Natural killer cell (primary cell): ENCODE measurements around the gene RNGTT. TPM values are rescaled to one million over a fixed set of nuclear protein-coding genes. Genes with fewer than 3 reads are reported as not detected.
"Not testable (repeated sequence)": the region's sequence is repeated elsewhere in the genome, so short reads cannot be mapped to it uniquely, and the experiment has no call there.

ENCODE experiments used
- ATAC-seq, 3 donors: fragments of 150-1000 bp in 2 of 3; fragments of 200-7000 bp in 1 of 3; cut with Tn5 transposase; 1 replicate in 1 of 3; 2 replicates in 2 of 3; pipeline ENCODE4 v1.10.0; 2021; ENCODE audit warnings: mild to moderate bottlenecking in 2 of 3, moderate library complexity in 2 of 3
- DNase-seq, 2 donors: peaks; one replicate each; pipeline versions ENCODE4 v3.0.0 to v3.0.0-alpha.2; 2013 to 2021; ENCODE audit warnings: mixed read lengths in 1 of 2
- H3K27ac ChIP-seq: one replicate; pipeline ENCODE4 v1.5.1; 2013; ENCODE audit warnings: mild to moderate bottlenecking, low read length
- H3K27me3 ChIP-seq: one replicate; pipeline ENCODE4 v1.6.1; 2013; ENCODE audit warnings: low read length; ENCODE audit not compliant: control insufficient read depth, insufficient read depth
- H3K36me3 ChIP-seq: one replicate; pipeline ENCODE4 v1.6.1; 2013; ENCODE audit warnings: low read length; ENCODE audit not compliant: control insufficient read depth, insufficient read depth
- H3K4me1 ChIP-seq: one replicate; pipeline ENCODE4 v1.6.1; 2013; ENCODE audit warnings: low read length; ENCODE audit not compliant: control insufficient read depth, insufficient read depth
- H3K4me3 ChIP-seq: one replicate; pipeline ENCODE4 v1.5.1; 2013; ENCODE audit warnings: low read length
- H3K9me3 ChIP-seq: one replicate; pipeline ENCODE4 v1.6.1; 2013; ENCODE audit warnings: low read length; ENCODE audit not compliant: control insufficient read depth, insufficient read depth
- H3K27ac Mint-ChIP-seq, 2 donors: one replicate each; pipeline ENCODE4 v1.8.0; 2022; ENCODE audit warnings: mild to moderate bottlenecking in 2 of 2, mixed read lengths in 2 of 2, moderate library complexity in 1 of 2
- H3K27me3 Mint-ChIP-seq, 2 donors: one replicate each; pipeline ENCODE4 v1.8.0; 2022; ENCODE audit warnings: low read depth in 2 of 2, mixed read lengths in 2 of 2
- H3K36me3 Mint-ChIP-seq: one replicate; pipeline ENCODE4 v1.8.0; 2022; ENCODE audit warnings: mixed read lengths
- H3K4me1 Mint-ChIP-seq, 2 donors: one replicate each; pipeline ENCODE4 v1.8.0; 2022; ENCODE audit warnings: mixed read lengths in 2 of 2
- H3K4me3 Mint-ChIP-seq: one replicate; pipeline ENCODE4 v1.8.0; 2022; ENCODE audit warnings: mild to moderate bottlenecking, moderate library complexity, mixed read lengths
- H3K9me3 Mint-ChIP-seq, 2 donors: one replicate each; pipeline ENCODE4 v1.8.0; 2022; ENCODE audit warnings: mixed read lengths in 2 of 2
- WGBS: methylation state at CpG from one replicate; pipeline ENCODE4 v1.1.7; 2013; ENCODE audit warnings: missing lambda C conversion rate; ENCODE audit not compliant: insufficient coverage; 5-methylcytosine and 5-hydroxymethylcytosine counted together
- intact Hi-C: fragments of 100-400 bp; cut with micrococcal nuclease; formaldehyde crosslinking; loops from one replicate; pipeline ENCODE4 v1.14.2; 2022
- total RNA-seq, 4 donors: library from RNA; stranded (reverse); fragments of 120-200 nt in 1 of 4; gene quantifications; one replicate each; pipeline versions ENCODE4 v1.2.3 to v1.2.4, GENCODE V29; 2013 to 2022
- TF ChIP-seq, protein P1 (sequence below): fragments of 200-600 bp; IDR thresholded peaks from one replicate; pipeline ENCODE4 v1.8.0; 2022; ENCODE audit warnings: antibody characterized with exemption

Gene RNGTT
- total RNA-seq, 3 donors from 2014 or later (not counting 1 experiment from before 2014, with no cell fraction given), result 23.1 to 27.2 (median 23.1) TPM

DNA sequence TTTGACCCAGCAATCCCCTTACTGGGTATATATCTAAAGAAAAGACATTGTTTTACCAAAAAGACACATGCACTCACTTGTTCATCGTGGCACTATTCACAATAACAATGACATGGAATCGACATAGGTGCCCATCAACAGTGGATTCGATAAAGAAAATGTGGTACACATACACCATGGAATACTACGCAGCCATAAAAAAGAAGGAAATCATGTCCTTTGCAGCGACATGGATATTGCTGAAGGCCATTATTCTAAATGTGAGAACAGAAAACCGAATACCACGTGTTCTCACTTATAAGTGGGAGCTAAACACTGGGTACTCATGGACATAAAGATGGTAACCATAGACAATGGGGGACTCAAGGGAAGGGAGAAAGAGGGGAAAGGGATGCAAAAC, 222.3 kb downstream of the RNGTT start:
- Histone ChIP-seq H3K27ac (no peak overlapping the region), H3K4me3 (no peak overlapping the region), H3K9me3 (no peaks in the 10 kb centered on the region), H3K36me3 (no peaks in the 10 kb centered on the region), H3K4me1 (no peaks in the 10 kb centered on the region), H3K27me3 (no peaks in the 10 kb centered on the region)
- DNase-seq (no peak), ATAC-seq (no peak)
- Mint-ChIP-seq H3K4me3 (no peak overlapping the region), H3K27me3 (no peaks in the 10 kb centered on the region), H3K4me1 (peaks cover 0 to 9% of the 10 kb centered on the region in 2 donors), H3K9me3 (no peaks in the 10 kb centered on the region), H3K36me3 (no peaks in the 10 kb centered on the region), H3K27ac (no peak overlapping the region)
- WGBS, result 98% methylated on average over 7 of the region's 7 CpGs
- TF ChIP-seq, protein P1, sequence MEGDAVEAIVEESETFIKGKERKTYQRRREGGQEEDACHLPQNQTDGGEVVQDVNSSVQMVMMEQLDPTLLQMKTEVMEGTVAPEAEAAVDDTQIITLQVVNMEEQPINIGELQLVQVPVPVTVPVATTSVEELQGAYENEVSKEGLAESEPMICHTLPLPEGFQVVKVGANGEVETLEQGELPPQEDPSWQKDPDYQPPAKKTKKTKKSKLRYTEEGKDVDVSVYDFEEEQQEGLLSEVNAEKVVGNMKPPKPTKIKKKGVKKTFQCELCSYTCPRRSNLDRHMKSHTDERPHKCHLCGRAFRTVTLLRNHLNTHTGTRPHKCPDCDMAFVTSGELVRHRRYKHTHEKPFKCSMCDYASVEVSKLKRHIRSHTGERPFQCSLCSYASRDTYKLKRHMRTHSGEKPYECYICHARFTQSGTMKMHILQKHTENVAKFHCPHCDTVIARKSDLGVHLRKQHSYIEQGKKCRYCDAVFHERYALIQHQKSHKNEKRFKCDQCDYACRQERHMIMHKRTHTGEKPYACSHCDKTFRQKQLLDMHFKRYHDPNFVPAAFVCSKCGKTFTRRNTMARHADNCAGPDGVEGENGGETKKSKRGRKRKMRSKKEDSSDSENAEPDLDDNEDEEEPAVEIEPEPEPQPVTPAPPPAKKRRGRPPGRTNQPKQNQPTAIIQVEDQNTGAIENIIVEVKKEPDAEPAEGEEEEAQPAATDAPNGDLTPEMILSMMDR, result no peak
- intact Hi-C loops, result no loop called here

- H3K36me3 ChIP-seq, result peaks cover 2% of the 10 kb centered on the region
- no peaks in the 10 kb centered on the region for H3K27me3 Mint-ChIP-seq
- WGBS, result 94% methylated on average over 4 of the region's 4 CpGs
- H3K4me3 ChIP-seq, result no peak overlapping the region
- no peak overlapping the region for H3K4me3 Mint-ChIP-seq
- H3K4me1 Mint-ChIP-seq, result peaks cover 34 to 35% of the 10 kb centered on the region in 2 donors
- no peaks in the 10 kb centered on the region for H3K9me3 ChIP-seq
- H3K27me3 ChIP-seq, result no peaks in the 10 kb centered on the region
- H3K9me3 Mint-ChIP-seq, result no peaks in the 10 kb centered on the region
- DNase-seq, result no peak
- H3K36me3 Mint-ChIP-seq, result no peaks in the 10 kb centered on the region
- intact Hi-C loops, result no loop called here
- TF ChIP-seq, protein P1, result no peak
- H3K27ac Mint-ChIP-seq, result peak overlapping the region in 1 of 2 donors; percentile 9
- H3K4me1 ChIP-seq, result no peaks in the 10 kb centered on the region
- no peak for ATAC-seq
- H3K27ac ChIP-seq, result no peak overlapping the region
Observed at GRCh38 chr6:88734544-88734943, 228.9 kb downstream of the RNGTT start.

DNA sequence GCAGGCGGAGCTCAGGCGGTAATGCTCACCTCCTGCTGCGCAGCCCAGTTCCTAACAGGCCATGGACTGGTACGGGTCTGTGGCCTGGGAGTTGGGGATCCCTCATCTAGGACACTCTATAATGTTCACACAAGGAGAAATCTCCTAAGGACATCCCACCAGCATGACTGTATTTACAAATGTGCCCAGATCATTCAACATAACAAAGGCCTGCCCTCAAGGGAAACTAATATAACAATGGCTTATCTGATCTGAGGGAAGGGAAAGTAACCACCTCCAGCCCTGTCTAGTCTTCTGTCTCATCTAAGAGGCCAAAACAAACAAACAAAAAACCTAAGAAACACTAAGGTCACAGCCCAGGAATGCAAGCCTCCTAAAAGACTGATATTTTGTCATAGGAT, 232.8 kb downstream of the RNGTT start:
- Histone ChIP-seq H3K27me3 (no peaks in the 10 kb centered on the region), H3K9me3 (no peaks in the 10 kb centered on the region), H3K36me3 (peaks cover 2% of the 10 kb centered on the region), H3K27ac (no peak overlapping the region), H3K4me3 (no peak overlapping the region), H3K4me1 (peaks cover 4% of the 10 kb centered on the region)
- TF ChIP-seq, protein P1, result no peak
- Mint-ChIP-seq H3K36me3 (no peaks in the 10 kb centered on the region), H3K4me1 (peaks cover 46 to 49% of the 10 kb centered on the region in 2 donors), H3K27ac (no peak overlapping the region), H3K9me3 (no peaks in the 10 kb centered on the region), H3K27me3 (no peaks in the 10 kb centered on the region), H3K4me3 (no peak overlapping the region)
- ATAC-seq (no peak), DNase-seq (no peak)
- 98% methylated on average over 4 of the region's 4 CpGs for WGBS
- intact Hi-C loops, result no loop called here

GRCh38 chr6:88728756-88729155, 234.7 kb downstream of the RNGTT start:
- ATAC-seq (no peak), DNase-seq (no peak)
- Mint-ChIP-seq H3K9me3 (no peaks in the 10 kb centered on the region), H3K36me3 (no peaks in the 10 kb centered on the region), H3K27me3 (no peaks in the 10 kb centered on the region), H3K27ac (no peak overlapping the region), H3K4me3 (no peak overlapping the region), H3K4me1 (peaks cover 44 to 49% of the 10 kb centered on the region in 2 donors)
- TF ChIP-seq, protein P1, result no peak
- peaks cover 2% of the 10 kb centered on the region for H3K36me3 ChIP-seq
- WGBS, result 99% methylated on average over 10 of the region's 10 CpGs
- H3K4me3 ChIP-seq, result no peak overlapping the region
- H3K27ac ChIP-seq, result no peak overlapping the region
- peaks cover 10% of the 10 kb centered on the region for H3K4me1 ChIP-seq
- H3K9me3 ChIP-seq, result no peaks in the 10 kb centered on the region
- intact Hi-C loops, result no loop called here
- no peaks in the 10 kb centered on the region for H3K27me3 ChIP-seq

- intact Hi-C loops, H3K4me1 ChIP-seq: not testable (repeated sequence)
- WGBS, result 100% methylated on average over 1 of the region's 1 CpG
Observed at GRCh38 chr6:88726409-88726808, 237.0 kb downstream of the RNGTT start.

More at GRCh38 chr6:88726409-88726808, 237.0 kb downstream of the RNGTT start:
- H3K36me3 Mint-ChIP-seq, H3K27ac ChIP-seq, H3K27me3 Mint-ChIP-seq, ATAC-seq, H3K4me3 ChIP-seq, H3K9me3 ChIP-seq, H3K36me3 ChIP-seq, H3K4me3 Mint-ChIP-seq, H3K27me3 ChIP-seq, H3K27ac Mint-ChIP-seq, DNase-seq, H3K9me3 Mint-ChIP-seq: not testable (repeated sequence)
- H3K4me1 Mint-ChIP-seq, result peaks cover 35 to 38% of the 10 kb centered on the region in 2 donors
